ENCODE measurements around the gene DNAJC7.

Gene DNAJC7, protein sequence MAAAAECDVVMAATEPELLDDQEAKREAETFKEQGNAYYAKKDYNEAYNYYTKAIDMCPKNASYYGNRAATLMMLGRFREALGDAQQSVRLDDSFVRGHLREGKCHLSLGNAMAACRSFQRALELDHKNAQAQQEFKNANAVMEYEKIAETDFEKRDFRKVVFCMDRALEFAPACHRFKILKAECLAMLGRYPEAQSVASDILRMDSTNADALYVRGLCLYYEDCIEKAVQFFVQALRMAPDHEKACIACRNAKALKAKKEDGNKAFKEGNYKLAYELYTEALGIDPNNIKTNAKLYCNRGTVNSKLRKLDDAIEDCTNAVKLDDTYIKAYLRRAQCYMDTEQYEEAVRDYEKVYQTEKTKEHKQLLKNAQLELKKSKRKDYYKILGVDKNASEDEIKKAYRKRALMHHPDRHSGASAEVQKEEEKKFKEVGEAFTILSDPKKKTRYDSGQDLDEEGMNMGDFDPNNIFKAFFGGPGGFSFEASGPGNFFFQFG

GRCh38 chr17:42016941-42017865 is at the start of gene DNAJC7:
Gene DNAJC7, minus strand, starts transcription at chr17:42017439. Its CDS starts 23 bp downstream, at chr17:42017416.
- DNase-seq, result peak; percentile 79

- DNase-seq, result no peak
These were observed 48.0 kb upstream of the DNAJC7 start for GRCh38 chr17:42065201-42065600.

DNA sequence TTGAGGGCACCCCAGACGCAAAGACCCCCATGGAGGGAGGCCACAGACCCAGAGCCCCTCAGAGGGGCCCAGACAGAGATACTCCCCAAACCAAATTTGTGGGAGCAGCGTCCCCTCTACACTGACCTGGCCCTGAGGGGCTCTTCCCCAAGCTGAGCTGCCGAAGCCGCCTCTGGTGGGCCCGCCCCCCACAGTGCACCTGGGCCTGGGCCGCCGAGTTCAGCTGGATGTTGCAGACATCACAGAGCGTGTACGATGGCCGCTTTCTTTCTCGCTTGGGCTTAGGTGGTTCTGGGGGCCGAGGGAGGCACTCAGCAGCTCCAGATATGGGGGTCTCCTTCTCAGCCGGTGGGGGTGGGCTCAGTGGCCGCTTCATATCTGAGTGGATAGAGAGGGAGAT is 45.4 kb upstream of the DNAJC7 start:
- no peak for DNase-seq

GRCh38 chr17:42061646-42062487 is 44.6 kb upstream of the DNAJC7 start:
- DNase-seq, result no peak

- no peak for DNase-seq
These were observed 43.0 kb upstream of the DNAJC7 start for GRCh38 chr17:42060231-42060630.

- DNase-seq, result no peak
These were observed 42.6 kb upstream of the DNAJC7 start for GRCh38 chr17:42059815-42060214.

DNA sequence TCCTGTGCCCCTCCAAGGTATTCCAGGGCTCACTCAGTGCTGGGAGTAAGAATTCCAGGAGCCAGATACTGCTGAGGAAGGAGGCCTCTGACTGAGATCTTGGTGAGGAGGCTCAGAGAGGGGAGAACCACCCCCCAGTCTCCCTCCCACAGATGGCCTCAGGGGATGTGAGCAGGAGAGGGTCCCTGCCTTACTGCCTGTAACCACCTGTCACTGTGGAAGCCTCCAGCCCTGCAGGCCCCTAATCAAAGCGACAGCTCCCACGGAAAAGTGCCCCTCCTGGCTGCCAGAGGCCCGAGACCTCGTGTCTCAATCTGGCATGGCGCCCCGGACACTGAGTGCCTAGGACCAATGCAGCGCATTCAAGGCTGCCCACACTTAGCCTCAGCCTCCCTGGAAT is 40.8 kb upstream of the DNAJC7 start:
- DNase-seq, result no peak

DNA sequence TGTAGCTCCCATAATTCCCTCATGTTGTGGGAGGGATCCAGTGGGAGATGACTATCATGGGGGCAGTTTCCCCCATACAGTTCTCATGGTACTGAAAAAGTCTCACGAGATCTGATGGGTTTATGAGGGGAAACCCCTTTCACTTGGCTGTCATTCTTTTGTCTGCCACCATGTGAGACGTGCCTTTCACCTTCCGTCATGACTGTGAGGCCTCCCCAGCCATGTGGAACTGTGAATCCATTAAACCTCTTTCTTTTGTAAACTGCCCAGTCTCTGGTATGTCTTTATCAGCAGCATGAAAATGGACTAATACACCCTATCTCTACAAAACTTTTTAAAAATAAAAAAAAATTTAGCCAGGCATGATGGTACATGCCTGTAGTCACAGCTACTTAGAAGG is 39.4 kb upstream of the DNAJC7 start:
- DNase-seq, result no peak

DNA sequence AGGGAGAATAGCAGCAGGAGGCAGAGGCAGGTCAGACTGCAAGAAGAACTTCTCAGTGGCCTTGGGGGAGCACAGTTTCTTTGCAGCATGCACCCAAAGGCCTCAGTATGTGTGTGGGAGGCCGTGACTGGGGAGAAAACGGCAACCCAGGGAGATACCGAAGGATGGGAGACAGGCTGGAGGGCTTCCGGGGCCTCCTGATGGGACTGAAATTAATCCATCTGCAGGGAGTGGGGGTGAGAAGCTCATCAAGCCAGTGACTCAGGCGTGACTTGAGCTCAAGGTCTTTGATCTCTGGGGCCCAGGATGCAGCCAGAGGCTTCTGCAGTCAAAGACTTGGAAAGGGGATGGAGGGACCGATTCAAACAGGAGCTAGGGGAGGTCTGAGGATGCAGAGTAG is 38.3 kb upstream of the DNAJC7 start:
- DNase-seq, result no peak

- DNase-seq, result no peak
These were observed 37.8 kb upstream of the DNAJC7 start for GRCh38 chr17:42055027-42055426.

DNA sequence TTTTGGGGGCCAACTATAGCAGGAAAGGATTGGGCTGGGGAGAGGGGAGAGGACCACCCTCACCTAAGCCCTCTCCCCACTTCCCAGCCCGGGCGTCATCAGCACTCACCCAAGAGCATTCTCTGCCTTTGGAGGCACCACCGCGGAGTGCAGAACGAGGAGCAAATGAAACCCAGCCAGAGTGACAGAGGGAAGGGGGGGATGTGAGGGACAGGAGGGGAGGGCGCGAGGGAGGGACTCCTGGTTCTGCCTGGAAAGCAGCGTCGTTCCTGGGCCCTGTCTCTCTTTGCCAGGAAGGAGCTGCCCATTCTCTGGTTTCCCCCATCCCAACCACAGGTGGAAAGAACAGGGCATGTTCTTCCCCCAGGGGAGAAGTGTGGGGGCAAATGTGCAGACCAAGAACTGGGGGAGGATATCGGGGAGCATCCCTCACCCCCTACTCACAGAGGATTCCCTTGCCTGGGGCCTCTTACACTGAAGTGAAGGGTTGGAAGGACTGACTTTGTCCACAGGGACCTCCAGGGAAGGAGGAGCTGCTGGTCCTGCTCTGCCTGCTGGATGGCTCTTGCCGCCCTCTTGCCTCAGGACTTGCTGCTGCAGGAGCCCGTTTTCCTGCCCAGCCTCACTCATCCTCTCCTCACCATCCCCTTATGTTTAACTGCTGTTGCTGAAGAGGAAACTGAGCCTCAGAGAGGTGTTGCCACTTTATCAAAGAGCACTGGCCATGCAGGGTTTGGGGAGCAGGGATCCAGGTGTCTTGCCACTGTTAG is 36.7 kb upstream of the DNAJC7 start:
- no peak for DNase-seq

DNA sequence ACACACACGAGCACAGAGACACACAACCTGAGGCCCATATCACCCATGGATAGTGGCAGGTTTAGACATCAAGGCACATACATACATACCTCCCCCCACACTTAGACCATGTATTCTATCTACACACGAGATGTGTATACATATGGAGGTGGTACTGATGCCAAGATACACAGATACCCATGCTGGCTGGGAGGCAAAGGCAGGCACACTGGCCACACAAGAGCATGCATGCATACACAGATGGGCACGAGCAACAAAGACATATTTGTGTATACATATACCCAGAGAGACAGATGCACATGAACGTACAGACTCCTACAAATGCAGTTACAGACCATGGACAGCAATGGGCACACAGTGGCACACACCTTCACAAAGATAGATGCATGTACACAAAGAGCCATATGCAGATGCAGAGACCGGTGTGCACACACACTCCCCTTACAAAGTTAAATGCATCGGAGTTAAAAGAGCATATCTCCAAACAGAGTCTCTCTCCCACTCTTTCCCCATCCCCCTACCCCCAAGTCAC is 35.2 kb upstream of the DNAJC7 start:
- no peak for DNase-seq

GRCh38 chr17:42051645-42052044 is 34.4 kb upstream of the DNAJC7 start:
- no peak for DNase-seq

DNA sequence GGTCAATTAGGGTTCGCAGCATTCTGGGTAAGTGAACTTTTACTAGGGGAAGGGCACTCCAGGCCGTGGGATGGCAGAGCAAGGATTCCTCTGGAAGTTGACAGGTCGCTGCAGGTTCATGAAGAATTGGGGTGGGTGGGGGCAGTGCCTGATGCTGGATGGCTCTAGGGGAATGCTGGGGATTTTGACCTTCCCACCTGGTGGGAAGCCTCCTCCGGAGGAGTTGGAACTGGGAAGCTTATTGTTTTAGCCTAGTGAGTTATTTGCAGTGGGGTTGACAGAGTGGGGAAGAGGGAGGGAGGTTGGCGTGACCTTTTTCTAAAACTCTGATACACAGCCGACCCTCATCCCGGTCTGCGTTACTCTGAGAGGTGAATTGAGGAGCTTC is 33.8 kb upstream of the DNAJC7 start:
- no peak for DNase-seq

DNA sequence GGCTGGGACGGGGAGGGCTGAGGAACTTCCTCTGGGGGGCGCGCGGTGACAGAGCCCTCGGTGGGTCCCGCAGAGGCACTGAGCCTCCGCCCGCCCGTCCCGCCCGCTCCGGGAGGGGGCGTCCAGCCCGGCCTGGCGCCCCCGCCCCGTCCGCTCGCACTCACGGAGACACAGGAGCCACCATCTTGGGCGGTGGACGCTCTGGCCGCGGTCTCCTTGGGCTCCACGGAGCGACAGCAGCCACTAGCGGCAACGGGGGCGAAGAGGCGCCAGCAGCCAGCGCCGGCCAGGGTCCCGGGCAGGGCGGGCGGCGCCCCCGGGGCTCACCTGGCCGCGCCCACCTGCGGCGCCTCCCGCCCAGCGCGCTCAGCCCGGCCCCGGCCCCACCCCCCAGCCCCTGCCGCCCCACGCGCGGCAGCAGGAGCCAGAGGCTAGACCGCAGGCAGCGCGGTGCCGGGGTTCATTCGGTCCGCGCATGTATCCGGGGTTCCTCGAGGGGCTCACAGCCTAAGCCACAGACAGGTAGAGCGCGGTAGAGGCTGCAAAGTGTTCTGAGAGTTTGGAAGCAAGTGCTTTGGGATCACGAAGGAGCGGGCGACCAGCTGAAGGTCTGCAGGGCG is 33.3 kb upstream of the DNAJC7 start, which contains the start of gene C17orf113:
Gene C17orf113 (minus strand): TSS at position 209 of the 620 bp plus-strand sequence. CDS start 7,225 bp downstream, outside the sequence.
- peak; percentile 86 for DNase-seq

GRCh38 chr17:42049834-42050392 is 32.7 kb upstream of the DNAJC7 start:
- no peak for DNase-seq

DNA sequence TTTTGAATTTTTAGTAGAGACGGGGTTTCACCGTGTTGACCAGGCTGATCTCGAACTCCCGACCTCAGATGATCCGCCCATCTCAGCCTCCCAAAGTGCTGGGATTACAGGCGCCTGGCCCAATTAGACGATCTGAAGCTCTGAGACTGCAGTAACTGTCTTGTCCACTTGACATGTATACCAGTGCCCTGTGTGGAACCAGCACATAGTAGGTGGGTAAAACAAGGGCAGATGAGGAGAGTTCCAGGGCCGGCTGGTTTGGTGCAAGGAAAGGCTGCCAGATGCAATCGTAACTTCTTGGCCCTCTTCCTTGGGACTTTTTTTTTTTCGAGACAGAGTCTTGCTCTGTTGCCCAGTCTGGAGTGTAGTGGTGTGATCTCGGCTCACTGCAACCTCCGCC is 30.1 kb upstream of the DNAJC7 start:
- no peak for DNase-seq

DNA sequence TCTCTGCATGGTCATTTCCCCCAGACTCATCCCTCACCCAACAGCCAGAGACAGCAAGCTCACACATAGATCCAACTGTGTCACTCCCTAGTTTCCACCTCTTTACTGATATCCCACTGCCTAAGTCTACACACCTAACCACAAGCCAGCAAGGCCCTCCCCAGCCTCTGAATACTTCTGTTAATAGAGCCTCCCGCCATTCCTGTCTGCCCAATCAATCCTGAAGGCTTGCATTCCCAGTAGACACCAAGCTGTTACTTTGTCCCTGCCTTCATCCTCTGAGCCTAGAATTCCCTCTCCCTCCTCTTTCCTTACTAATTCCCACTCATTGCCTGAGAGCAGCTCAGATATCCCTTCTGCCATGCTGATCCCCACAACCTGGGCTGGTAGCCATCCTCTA is 28.5 kb upstream of the DNAJC7 start:
- DNase-seq, result no peak

- DNase-seq, result no peak
These were observed 25.5 kb upstream of the DNAJC7 start for GRCh38 chr17:42042598-42043319.

DNA sequence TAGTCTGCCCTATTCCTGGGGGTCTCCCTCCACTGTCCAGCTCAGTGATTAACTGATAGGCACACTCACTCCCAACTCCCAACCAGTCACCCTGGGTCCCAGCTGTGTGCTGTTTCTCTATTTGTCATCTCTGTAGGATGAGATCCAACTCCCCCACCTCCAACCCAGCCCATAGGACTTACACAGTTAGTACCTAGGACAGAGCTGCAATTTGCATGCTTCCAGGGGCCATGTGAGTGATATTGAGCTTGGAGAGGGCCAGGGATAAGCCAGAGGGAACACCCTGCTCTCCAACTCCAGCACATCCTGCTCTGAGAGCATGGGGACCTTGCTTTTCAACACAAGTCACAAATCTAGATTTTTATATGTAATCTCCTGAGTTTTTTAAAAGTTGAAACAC is 24.4 kb upstream of the DNAJC7 start:
- no peak for DNase-seq

All from 8988T (cell line).